GM10266 (cell line): ENCODE results near the gene COQ10A.

Source experiments
- DNase-seq: peaks from one replicate; pipeline ENCODE4 v3.0.0; 2012; ENCODE audit errors: extremely low spot score
- TF ChIP-seq, protein P1 (sequence below): IDR thresholded peaks from 2 replicates; pipeline ENCODE4 v1.5.1; 2012; ENCODE audit warnings: mild to moderate bottlenecking, low read depth; ENCODE audit not compliant: control insufficient read depth, insufficient read depth; ENCODE audit errors: missing control alignments

Gene COQ10A

DNA sequence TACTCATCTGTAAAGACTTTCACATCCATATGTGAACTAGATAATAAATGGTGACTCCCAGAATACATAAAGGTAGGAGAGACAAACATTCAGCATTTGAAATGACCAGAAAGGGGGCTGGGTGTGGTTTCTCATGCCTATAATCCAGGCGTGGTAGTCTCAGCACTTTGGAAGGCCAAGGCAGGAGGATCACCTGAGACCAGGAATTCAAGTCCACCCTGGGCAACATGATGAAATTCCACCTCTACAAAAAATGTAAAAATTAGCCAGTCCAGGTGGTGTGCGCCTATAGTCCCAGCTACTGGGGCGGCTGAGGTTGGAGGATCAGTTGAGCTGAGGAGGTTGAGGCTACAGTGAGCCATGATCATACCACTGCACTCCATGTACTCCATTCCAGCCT lies 37.5 kb downstream of the COQ10A start:
- DNase-seq, result no peak
- TF ChIP-seq, protein P1, sequence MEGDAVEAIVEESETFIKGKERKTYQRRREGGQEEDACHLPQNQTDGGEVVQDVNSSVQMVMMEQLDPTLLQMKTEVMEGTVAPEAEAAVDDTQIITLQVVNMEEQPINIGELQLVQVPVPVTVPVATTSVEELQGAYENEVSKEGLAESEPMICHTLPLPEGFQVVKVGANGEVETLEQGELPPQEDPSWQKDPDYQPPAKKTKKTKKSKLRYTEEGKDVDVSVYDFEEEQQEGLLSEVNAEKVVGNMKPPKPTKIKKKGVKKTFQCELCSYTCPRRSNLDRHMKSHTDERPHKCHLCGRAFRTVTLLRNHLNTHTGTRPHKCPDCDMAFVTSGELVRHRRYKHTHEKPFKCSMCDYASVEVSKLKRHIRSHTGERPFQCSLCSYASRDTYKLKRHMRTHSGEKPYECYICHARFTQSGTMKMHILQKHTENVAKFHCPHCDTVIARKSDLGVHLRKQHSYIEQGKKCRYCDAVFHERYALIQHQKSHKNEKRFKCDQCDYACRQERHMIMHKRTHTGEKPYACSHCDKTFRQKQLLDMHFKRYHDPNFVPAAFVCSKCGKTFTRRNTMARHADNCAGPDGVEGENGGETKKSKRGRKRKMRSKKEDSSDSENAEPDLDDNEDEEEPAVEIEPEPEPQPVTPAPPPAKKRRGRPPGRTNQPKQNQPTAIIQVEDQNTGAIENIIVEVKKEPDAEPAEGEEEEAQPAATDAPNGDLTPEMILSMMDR, result no peak

DNA sequence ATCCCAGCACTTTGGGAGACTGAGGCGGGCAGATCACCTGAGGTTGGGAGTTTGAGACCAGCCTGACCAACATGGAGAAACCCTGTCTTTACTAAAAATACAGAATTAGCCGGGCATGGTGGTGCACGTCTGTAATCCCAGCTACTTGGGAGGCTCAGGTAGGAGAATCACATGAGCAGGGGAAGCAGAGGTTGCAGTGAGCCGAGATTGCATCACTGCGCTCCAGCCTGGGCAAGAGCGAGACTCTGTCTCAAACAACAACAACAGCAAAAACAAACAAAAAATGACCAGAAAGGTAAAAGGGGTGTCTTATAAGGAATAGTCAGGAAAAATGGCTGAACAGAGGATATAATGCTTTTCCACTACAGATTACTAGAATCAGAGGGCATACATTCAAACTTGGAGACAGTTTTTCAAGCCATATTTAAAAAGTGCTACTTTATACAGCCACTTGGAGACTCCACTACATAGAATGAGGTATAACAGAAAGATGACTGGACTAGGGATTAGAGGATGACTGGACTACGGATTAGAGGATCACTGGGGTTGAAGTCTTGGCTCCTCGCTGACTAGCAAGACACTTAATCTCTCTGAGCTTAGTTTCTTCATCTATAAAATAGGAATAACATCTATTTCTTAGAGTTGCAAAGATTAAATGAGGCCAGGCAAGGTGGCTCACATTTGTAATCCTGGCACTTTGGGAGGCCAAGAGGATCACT lies 38.3 kb downstream of the COQ10A start:
- DNase-seq, result no peak
- TF ChIP-seq, protein P1, result no peak

DNA sequence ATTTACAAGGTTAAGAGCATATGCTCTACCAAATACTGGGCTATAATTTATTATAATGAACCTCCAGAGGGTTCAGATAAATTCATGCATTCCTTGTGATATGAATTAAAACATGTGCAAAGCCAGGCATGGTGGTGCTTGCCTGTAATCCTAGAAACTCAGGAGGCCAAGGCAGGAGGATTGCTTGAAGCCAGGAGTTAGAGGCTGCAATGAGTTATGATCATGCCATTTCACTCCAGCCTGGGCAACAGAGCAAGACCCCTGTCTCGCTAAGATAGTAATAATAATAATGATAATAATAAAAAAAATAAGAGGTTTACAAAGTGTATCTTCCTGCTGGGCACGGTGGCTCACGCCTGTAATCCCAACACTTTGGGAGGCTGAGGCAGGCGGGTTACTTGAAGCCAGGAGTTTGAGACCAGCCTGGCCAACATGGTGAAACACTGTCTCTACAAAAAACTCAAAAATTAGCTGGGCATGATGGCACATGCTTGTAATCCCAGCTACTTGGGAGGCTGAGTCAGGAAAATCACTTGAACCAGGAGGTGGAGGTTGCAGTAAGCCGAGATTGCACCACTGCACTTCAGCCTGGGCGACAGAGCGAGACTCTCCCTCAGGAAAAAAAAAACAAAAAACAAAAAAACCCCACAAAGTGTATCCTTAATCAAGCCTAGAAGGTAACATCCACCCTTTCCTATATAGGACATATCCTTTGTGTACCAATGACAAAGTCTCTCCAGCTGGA lies 40.7 kb downstream of the COQ10A start:
- TF ChIP-seq, protein P1, result no peak
- no peak for DNase-seq

DNA sequence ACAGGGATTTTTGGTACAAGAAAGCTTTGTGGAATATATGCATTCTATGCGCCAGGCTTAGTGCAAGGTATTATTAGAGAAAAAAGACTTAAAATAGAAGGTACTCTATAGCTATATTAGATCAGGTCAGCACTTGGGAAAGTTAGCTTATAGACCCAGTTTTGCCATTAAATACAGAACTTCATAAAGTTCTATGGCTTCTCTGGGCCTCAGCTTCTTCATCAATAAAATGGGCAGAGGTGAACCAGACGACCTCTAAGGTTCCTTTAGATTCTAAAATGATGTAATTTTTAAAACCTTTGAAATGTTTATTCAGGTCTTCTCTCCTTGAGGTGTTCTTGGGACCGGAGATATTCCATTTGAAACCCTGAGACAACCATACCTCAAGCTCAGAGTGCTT lies 42.0 kb downstream of the COQ10A start:
- TF ChIP-seq, protein P1, result no peak
- DNase-seq, result no peak

DNA sequence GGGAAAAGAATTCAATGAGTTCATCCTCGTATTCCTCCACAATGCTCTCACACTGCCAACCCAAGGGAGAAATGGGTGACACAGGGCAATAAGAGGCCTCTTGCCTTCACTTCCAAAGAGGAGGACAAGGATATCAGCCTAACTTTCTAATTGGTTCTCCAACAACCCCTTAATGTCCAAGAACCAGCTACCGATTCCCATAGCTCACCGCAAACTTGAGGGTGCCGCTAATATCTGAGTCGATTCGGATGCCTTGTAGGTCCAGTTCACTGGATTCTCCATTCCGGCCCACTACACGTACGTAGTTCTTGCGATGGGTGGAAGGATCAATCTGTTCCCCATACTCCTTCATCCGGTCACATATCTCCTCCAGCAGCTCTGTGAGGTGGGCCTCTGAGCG lies 44.3 kb downstream of the COQ10A start:
- no peak for DNase-seq
- TF ChIP-seq, protein P1, result no peak

DNA sequence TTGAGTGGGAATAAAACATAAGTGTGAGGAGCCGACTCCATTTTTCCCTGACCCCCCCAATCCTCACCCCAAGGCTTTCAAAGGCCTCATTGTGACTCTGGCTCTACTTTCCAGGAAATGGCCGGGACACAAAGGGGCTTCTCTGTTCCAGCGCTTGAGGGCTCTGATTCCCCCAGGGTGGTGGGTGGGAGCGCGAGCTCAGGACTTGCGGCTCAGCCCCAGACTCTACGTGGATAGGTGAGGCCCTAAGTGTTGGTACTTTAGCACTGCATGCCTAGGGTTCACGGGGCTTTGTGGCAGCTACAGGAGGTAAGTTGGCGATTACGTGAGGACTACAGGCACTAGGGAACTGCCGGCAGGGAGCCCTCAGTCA lies 48.5 kb downstream of the COQ10A start:
- TF ChIP-seq, protein P1, result no peak
- no peak for DNase-seq
